ENCODE results near the gene ZIC3. TPM values are rescaled to one million over a fixed set of nuclear protein-coding genes. Genes with fewer than 3 reads are reported as not detected.

ZIC3 gene
- total RNA-seq, 5 donors from 2014 or later (not counting 1 experiment from before 2014, with no cell fraction given) = not detected

DNA sequence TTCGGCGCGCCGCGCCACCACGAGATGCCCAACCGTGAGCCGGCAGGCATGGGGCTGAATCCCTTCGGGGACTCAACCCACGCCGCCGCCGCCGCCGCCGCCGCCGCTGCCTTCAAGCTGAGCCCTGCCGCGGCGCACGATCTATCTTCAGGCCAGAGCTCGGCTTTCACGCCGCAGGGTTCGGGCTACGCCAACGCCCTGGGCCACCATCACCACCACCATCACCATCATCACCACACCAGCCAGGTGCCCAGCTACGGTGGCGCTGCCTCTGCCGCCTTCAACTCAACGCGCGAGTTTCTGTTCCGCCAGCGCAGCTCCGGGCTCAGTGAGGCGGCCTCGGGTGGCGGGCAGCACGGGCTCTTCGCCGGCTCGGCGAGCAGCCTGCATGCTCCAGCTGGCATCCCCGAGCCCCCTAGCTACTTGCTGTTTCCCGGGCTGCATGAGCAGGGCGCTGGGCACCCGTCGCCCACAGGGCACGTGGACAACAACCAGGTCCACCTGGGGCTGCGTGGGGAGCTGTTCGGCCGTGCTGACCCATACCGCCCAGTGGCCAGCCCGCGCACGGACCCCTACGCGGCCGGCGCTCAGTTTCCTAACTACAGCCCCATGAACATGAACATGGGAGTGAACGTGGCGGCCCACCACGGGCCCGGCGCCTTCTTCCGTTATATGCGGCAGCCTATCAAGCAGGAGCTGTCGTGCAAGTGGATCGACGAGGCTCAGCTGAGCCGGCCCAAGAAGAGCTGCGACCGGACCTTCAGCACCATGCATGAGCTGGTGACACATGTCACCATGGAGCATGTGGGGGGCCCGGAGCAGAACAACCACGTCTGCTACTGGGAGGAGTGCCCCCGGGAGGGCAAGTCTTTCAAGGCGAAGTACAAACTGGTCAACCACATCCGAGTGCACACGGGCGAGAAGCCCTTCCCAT lies 1.1 kb downstream of the ZIC3 start:
- Mint-ChIP-seq H3K27me3 (peaks cover 66 to 67% of the 10 kb centered on the region in 2 donors), H3K4me1 (peaks cover 15 to 22% (median 21%) of the 10 kb centered on the region in 3 donors), H3K27ac (no peak overlapping the region), H3K4me3 (peak overlapping the region; percentile 54 to 76 (median 58)), H3K36me3 (no peaks in the 10 kb centered on the region), H3K9me3 (no peaks in the 10 kb centered on the region)
- 9% methylated on average over 61 of the region's 82 CpGs for WGBS (ENCODE audit: insufficient coverage)
- H3K27ac ChIP-seq (ENCODE audit: low read length) = no peak overlapping the region
- CTCF ChIA-PET = no interaction called here
- peaks cover 0 to 19% of the 10 kb centered on the region in 2 experiments for H3K4me1 ChIP-seq (ENCODE audit: control insufficient read depth in 1 of 2, extremely low read depth in 1 of 2, insufficient read depth in 2 of 2, low read length in 2 of 2)
- peaks cover 2% of the 10 kb centered on the region for H3K9me3 ChIP-seq
- H3K4me3 ChIP-seq (ENCODE audit: control insufficient read depth in 1 of 2, extremely low read depth in 1 of 2, low read length in 1 of 2) = peak overlapping the region in 1 of 2 donors; percentile 38
- ATAC-seq (replicated peaks in 1 of 4) (no peak), DNase-seq (no peak)
- POLR2A ChIA-PET = no interaction called here
- no peaks in the 10 kb centered on the region for H3K36me3 ChIP-seq (ENCODE audit: control insufficient read depth in 2 of 2, extremely low read depth in 1 of 2, insufficient read depth in 1 of 2, low read length in 1 of 2)
- H3K27me3 ChIP-seq (replicated peaks in 1 of 2; ENCODE audit: control insufficient read depth in 2 of 2, extremely low read depth in 1 of 2, insufficient read depth in 2 of 2, low read length in 1 of 2) = peaks cover 19 to 51% of the 10 kb centered on the region in 2 experiments

GRCh38 chrX:137567682-137568232 lies 1.8 kb downstream of the ZIC3 start:
- CTCF ChIA-PET = no interaction called here
- POLR2A ChIA-PET = no interaction called here
- no peak for DNase-seq
- Mint-ChIP-seq H3K27me3 (peaks cover 66 to 67% of the 10 kb centered on the region in 2 donors), H3K9me3 (no peaks in the 10 kb centered on the region), H3K4me1 (peaks cover 15 to 22% (median 21%) of the 10 kb centered on the region in 3 donors), H3K36me3 (no peaks in the 10 kb centered on the region), H3K27ac (no peak overlapping the region), H3K4me3 (peak overlapping the region; percentile 32 to 76 (median 58))
- Histone ChIP-seq H3K27ac (ENCODE audit: low read length) (no peak overlapping the region), H3K9me3 (peaks cover 2% of the 10 kb centered on the region), H3K36me3 (ENCODE audit: control insufficient read depth in 2 of 2, extremely low read depth in 1 of 2, insufficient read depth in 1 of 2, low read length in 1 of 2) (no peaks in the 10 kb centered on the region), H3K4me1 (ENCODE audit: control insufficient read depth in 1 of 2, extremely low read depth in 1 of 2, insufficient read depth in 2 of 2, low read length in 2 of 2) (peaks cover 0 to 19% of the 10 kb centered on the region in 2 experiments), H3K4me3 (ENCODE audit: control insufficient read depth in 1 of 2, extremely low read depth in 1 of 2, low read length in 1 of 2) (peak overlapping the region in 1 of 2 donors; percentile 38), H3K27me3 (replicated peaks in 1 of 2; ENCODE audit: control insufficient read depth in 2 of 2, extremely low read depth in 1 of 2, insufficient read depth in 2 of 2, low read length in 1 of 2) (peaks cover 19 to 51% of the 10 kb centered on the region in 2 experiments)
- WGBS (ENCODE audit: insufficient coverage) = 9% methylated on average over 7 of the region's 36 CpGs
- ATAC-seq (replicated peaks in 1 of 4) = no peak

GRCh38 chrX:137568741-137569469 lies 3.0 kb downstream of the ZIC3 start:
- Histone ChIP-seq H3K36me3 (ENCODE audit: control insufficient read depth in 2 of 2, extremely low read depth in 1 of 2, insufficient read depth in 1 of 2, low read length in 1 of 2) (no peaks in the 10 kb centered on the region), H3K4me3 (ENCODE audit: control insufficient read depth in 1 of 2, extremely low read depth in 1 of 2, low read length in 1 of 2) (peak overlapping the region in 1 of 2 donors; percentile 38), H3K27ac (ENCODE audit: low read length) (no peak overlapping the region), H3K27me3 (replicated peaks in 1 of 2; ENCODE audit: control insufficient read depth in 2 of 2, extremely low read depth in 1 of 2, insufficient read depth in 2 of 2, low read length in 1 of 2) (peaks cover 19 to 49% of the 10 kb centered on the region in 2 experiments), H3K4me1 (ENCODE audit: control insufficient read depth in 1 of 2, extremely low read depth in 1 of 2, insufficient read depth in 2 of 2, low read length in 2 of 2) (peaks cover 0 to 19% of the 10 kb centered on the region in 2 experiments), H3K9me3 (peaks cover 2% of the 10 kb centered on the region)
- peaks cover 14 to 22% (median 21%) of the 10 kb centered on the region in 3 donors for H3K4me1 Mint-ChIP-seq
- 10% methylated on average over 14 of the region's 53 CpGs for WGBS (ENCODE audit: insufficient coverage)
- no peaks in the 10 kb centered on the region for H3K9me3 Mint-ChIP-seq
- peaks cover 67 to 71% of the 10 kb centered on the region in 2 donors for H3K27me3 Mint-ChIP-seq
- POLR2A ChIA-PET = no interaction called here
- CTCF ChIA-PET = no interaction called here
- H3K27ac Mint-ChIP-seq = no peak overlapping the region
- H3K4me3 Mint-ChIP-seq = peak overlapping the region in 2 of 3 donors; percentile 6 to 76
- ATAC-seq (replicated peaks in 1 of 4) = no peak
- H3K36me3 Mint-ChIP-seq = no peaks in the 10 kb centered on the region
- DNase-seq = no peak

- H3K27me3 Mint-ChIP-seq = peaks cover 62 to 67% of the 10 kb centered on the region in 2 donors
- H3K4me1 ChIP-seq (ENCODE audit: control insufficient read depth in 1 of 2, extremely low read depth in 1 of 2, insufficient read depth in 2 of 2, low read length in 2 of 2) = peaks cover 0 to 15% of the 10 kb centered on the region in 2 experiments
- WGBS (ENCODE audit: insufficient coverage) = 10% methylated on average over 9 of the region's 16 CpGs
- H3K9me3 Mint-ChIP-seq = no peaks in the 10 kb centered on the region
- no peak overlapping the region for H3K4me3 Mint-ChIP-seq
- peaks cover 14 to 21% (median 20%) of the 10 kb centered on the region in 3 donors for H3K4me1 Mint-ChIP-seq
- no peaks in the 10 kb centered on the region for H3K36me3 Mint-ChIP-seq
- no peak for DNase-seq
- ChIA-PET CTCF (no interaction called here), POLR2A (no interaction called here)
- H3K27ac ChIP-seq (ENCODE audit: low read length) = no peak overlapping the region
- ATAC-seq (replicated peaks in 1 of 4) = no peak
- H3K9me3 ChIP-seq = peaks cover 2% of the 10 kb centered on the region
- peaks cover 18 to 48% of the 10 kb centered on the region in 2 experiments for H3K27me3 ChIP-seq (replicated peaks in 1 of 2; ENCODE audit: control insufficient read depth in 2 of 2, extremely low read depth in 1 of 2, insufficient read depth in 2 of 2, low read length in 1 of 2)
- H3K36me3 ChIP-seq (ENCODE audit: control insufficient read depth in 2 of 2, extremely low read depth in 1 of 2, insufficient read depth in 1 of 2, low read length in 1 of 2) = no peaks in the 10 kb centered on the region
- H3K4me3 ChIP-seq (ENCODE audit: control insufficient read depth in 1 of 2, extremely low read depth in 1 of 2, low read length in 1 of 2) = peak overlapping the region in 1 of 2 donors; percentile 23
- no peak overlapping the region for H3K27ac Mint-ChIP-seq
Measured at GRCh38 chrX:137569470-137569891, 3.6 kb downstream of the ZIC3 start.

- 14% methylated on average over 12 of the region's 44 CpGs for WGBS (ENCODE audit: insufficient coverage)
- no peak overlapping the region for H3K27ac Mint-ChIP-seq
- DNase-seq = no peak
- H3K27me3 Mint-ChIP-seq = peaks cover 54 to 67% of the 10 kb centered on the region in 2 donors
- H3K36me3 ChIP-seq (ENCODE audit: control insufficient read depth in 2 of 2, extremely low read depth in 1 of 2, insufficient read depth in 1 of 2, low read length in 1 of 2) = no peaks in the 10 kb centered on the region
- peaks cover 0 to 5% of the 10 kb centered on the region in 2 experiments for H3K4me1 ChIP-seq (ENCODE audit: control insufficient read depth in 1 of 2, extremely low read depth in 1 of 2, insufficient read depth in 2 of 2, low read length in 2 of 2)
- CTCF ChIA-PET = no interaction called here
- no peak overlapping the region for H3K4me3 ChIP-seq (ENCODE audit: control insufficient read depth in 1 of 2, extremely low read depth in 1 of 2, low read length in 1 of 2)
- no peaks in the 10 kb centered on the region for H3K9me3 ChIP-seq
- H3K36me3 Mint-ChIP-seq = no peaks in the 10 kb centered on the region
- H3K27me3 ChIP-seq (replicated peaks in 1 of 2; ENCODE audit: control insufficient read depth in 2 of 2, extremely low read depth in 1 of 2, insufficient read depth in 2 of 2, low read length in 1 of 2) = peaks cover 17 to 32% of the 10 kb centered on the region in 2 experiments
- H3K4me3 Mint-ChIP-seq = no peak overlapping the region
- ATAC-seq (replicated peaks in 1 of 4) = no peak
- H3K4me1 Mint-ChIP-seq = peaks cover 4 to 9% (median 5%) of the 10 kb centered on the region in 3 donors
- no peak overlapping the region for H3K27ac ChIP-seq (ENCODE audit: low read length)
- no peaks in the 10 kb centered on the region for H3K9me3 Mint-ChIP-seq
- POLR2A ChIA-PET = no interaction called here
Measured at GRCh38 chrX:137573324-137574101, 7.6 kb downstream of the ZIC3 start.

Data from T-cell (primary cell).